ENCODE measurements around the gene TCEAL9.

TCEAL9 gene

GRCh38 chrX:103399744-103400143 lies 43.4 kb downstream of the TCEAL9 start:
- Histone ChIP-seq H3K27me3 (ENCODE audit: insufficient read depth, low read depth, severe bottlenecking) (peaks cover 13% of the 10 kb centered on the region), H3K9me3 (ENCODE audit: severe bottlenecking) (no peaks in the 10 kb centered on the region), H3K4me3 (ENCODE audit: low read depth, low read length) (no peak overlapping the region), H3K36me3 (no peaks in the 10 kb centered on the region), H3K27ac (no peak overlapping the region)
- TF ChIP-seq CTCF (IDR thresholded peaks at IDR 0.05; ENCODE audit: low read depth, low read length): no peak
- no peak for DNase-seq

- H3K4me3 ChIP-seq (ENCODE audit: low read depth, low read length): no peak overlapping the region
- TF ChIP-seq CTCF (IDR thresholded peaks at IDR 0.05; ENCODE audit: low read depth, low read length): no peak
- no peak for DNase-seq
- H3K27ac ChIP-seq: no peak overlapping the region
- H3K9me3 ChIP-seq (ENCODE audit: severe bottlenecking): no peaks in the 10 kb centered on the region
- peaks cover 24% of the 10 kb centered on the region for H3K27me3 ChIP-seq (ENCODE audit: insufficient read depth, low read depth, severe bottlenecking)
- H3K36me3 ChIP-seq: no peaks in the 10 kb centered on the region
Observed at GRCh38 chrX:103400931-103401330, 44.6 kb downstream of the TCEAL9 start.

- peaks cover 33% of the 10 kb centered on the region for H3K27me3 ChIP-seq (ENCODE audit: insufficient read depth, low read depth, severe bottlenecking)
- no peaks in the 10 kb centered on the region for H3K36me3 ChIP-seq
- no peak for TF ChIP-seq CTCF (IDR thresholded peaks at IDR 0.05; ENCODE audit: low read depth, low read length)
- no peak overlapping the region for H3K27ac ChIP-seq
- DNase-seq: peak; percentile 23
- H3K9me3 ChIP-seq (ENCODE audit: severe bottlenecking): no peaks in the 10 kb centered on the region
- peak overlapping the region; percentile 11 for H3K4me3 ChIP-seq (ENCODE audit: low read depth, low read length)
Observed at GRCh38 chrX:103404231-103405008, 48.1 kb downstream of the TCEAL9 start.

GRCh38 chrX:103405009-103405333 lies 48.7 kb downstream of the TCEAL9 start:
- Histone ChIP-seq H3K27me3 (ENCODE audit: insufficient read depth, low read depth, severe bottlenecking) (peaks cover 30% of the 10 kb centered on the region), H3K27ac (no peak overlapping the region), H3K36me3 (no peaks in the 10 kb centered on the region), H3K4me3 (ENCODE audit: low read depth, low read length) (peak overlapping the region; percentile 11), H3K9me3 (ENCODE audit: severe bottlenecking) (no peaks in the 10 kb centered on the region)
- TF ChIP-seq CTCF (IDR thresholded peaks at IDR 0.05; ENCODE audit: low read depth, low read length): no peak
- no peak for DNase-seq

GRCh38 chrX:103406256-103406655 lies 50.0 kb downstream of the TCEAL9 start:
- TF ChIP-seq CTCF (IDR thresholded peaks at IDR 0.05; ENCODE audit: low read depth, low read length): no peak
- no peak for DNase-seq
- no peaks in the 10 kb centered on the region for H3K9me3 ChIP-seq (ENCODE audit: severe bottlenecking)
- no peak overlapping the region for H3K4me3 ChIP-seq (ENCODE audit: low read depth, low read length)
- H3K27me3 ChIP-seq (ENCODE audit: insufficient read depth, low read depth, severe bottlenecking): peaks cover 26% of the 10 kb centered on the region
- H3K36me3 ChIP-seq: no peaks in the 10 kb centered on the region
- no peak overlapping the region for H3K27ac ChIP-seq

- DNase-seq: no peak
- TF ChIP-seq CTCF (IDR thresholded peaks at IDR 0.05; ENCODE audit: low read depth, low read length): no peak
- Histone ChIP-seq H3K27ac (no peak overlapping the region), H3K27me3 (ENCODE audit: insufficient read depth, low read depth, severe bottlenecking) (peaks cover 26% of the 10 kb centered on the region), H3K9me3 (ENCODE audit: severe bottlenecking) (peaks cover 2% of the 10 kb centered on the region), H3K4me3 (ENCODE audit: low read depth, low read length) (no peak overlapping the region), H3K36me3 (no peaks in the 10 kb centered on the region)
Observed at GRCh38 chrX:103407776-103408175, 51.5 kb downstream of the TCEAL9 start.
